ENCODE measurements around the gene KCNQ5. TPM values are rescaled to one million over a fixed set of nuclear protein-coding genes. Genes with fewer than 3 reads are reported as not detected.
"Not testable (repeated sequence)": the region's sequence is repeated elsewhere in the genome, so short reads cannot be mapped to it uniquely, and the experiment has no call there.

The KCNQ5 gene
- total RNA-seq, 1 experiment from 2014 or later, result 0.31 TPM

DNA sequence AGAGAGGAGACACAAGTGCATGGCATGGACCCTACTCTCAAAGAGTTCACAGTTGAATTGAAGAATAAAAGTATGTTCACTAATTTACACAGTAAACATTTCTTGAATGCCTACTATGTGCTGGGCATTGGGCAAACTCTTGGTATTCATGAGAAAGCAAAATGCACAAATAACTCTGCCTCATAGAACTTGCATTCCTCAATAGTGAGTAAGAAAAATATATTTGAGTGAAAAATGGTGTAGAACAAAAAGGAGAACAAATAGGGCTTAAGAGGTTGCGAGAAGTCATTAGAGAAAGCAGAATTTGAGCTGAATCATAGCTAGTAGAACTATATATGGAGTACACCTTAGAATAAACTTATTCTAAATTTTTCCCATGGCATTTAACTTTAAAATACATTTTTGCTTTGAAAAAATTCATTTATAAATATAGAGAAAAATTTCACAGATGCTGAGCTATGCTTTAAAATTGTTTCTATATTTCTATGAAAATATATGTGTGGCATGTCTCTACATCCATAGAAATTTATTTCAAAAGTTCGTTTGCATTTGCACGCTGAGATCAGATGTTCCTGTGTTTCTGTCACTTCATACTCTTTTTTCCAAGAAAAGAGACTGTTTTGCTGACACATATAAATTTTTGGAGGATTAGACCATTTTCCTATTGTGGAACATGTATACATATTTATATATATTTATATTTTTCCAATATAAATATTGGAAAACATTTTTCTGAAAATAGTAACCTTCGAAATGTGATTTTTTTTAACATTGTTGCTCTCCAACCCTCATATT lies 236.1 kb downstream of the KCNQ5 start:
- H3K27me3 ChIP-seq (ENCODE audit: control insufficient read depth, insufficient read depth, low read length), result no peaks in the 10 kb centered on the region
- DNase-seq, result no peak
- H3K4me3 ChIP-seq (ENCODE audit: insufficient read depth, low read depth, low read length), result no peak overlapping the region
- no peaks in the 10 kb centered on the region for H3K36me3 ChIP-seq (replicated peaks; ENCODE audit: control insufficient read depth, insufficient read depth, low read length)

DNA sequence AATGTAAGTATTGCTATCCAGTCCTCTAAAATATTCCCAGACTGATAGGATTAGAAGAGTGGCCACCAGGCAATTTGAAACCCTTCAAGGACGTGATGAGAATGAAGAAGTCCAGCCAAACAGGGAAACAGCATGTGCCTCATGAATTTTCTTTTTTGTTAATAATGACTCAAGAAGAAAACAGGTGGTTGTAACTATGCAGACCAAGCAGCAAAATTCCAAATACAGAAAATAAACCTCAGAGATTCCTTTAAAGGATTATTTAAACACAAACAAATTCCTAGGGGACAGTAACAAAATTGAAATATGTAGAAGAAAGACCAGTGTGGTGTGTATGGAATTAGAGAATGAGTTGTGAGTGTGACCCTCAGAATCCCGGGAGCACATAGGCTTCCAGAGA lies 239.2 kb downstream of the KCNQ5 start:
- Histone ChIP-seq H3K36me3 (replicated peaks; ENCODE audit: control insufficient read depth, insufficient read depth, low read length) (no peaks in the 10 kb centered on the region), H3K4me3 (ENCODE audit: insufficient read depth, low read depth, low read length) (no peak overlapping the region), H3K27me3 (ENCODE audit: control insufficient read depth, insufficient read depth, low read length) (no peaks in the 10 kb centered on the region)
- no peak for DNase-seq

DNA sequence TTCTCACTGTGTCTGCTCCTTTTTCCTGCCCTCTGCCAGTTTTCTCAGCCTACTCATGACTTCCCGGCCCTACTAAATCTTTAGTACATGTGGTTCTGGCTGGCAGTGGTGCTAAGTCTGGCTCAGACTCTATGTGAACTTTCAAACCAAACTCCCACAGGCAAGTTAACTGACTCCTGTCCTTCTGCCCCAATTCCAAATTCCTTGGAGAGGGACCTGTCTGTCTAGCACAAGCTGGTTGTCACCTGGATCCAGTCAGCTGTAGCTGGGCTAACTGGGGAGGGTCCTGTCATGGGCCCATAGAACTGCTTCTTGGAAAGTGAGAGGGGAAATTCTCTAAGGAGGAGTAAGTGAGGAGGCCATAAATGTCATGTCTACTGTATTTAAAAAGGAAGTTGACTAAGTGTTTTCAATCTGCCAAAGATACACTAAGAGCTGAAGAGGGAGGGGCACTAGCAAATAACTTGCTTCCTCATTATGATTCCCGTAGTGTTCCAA lies 240.1 kb downstream of the KCNQ5 start:
- no peaks in the 10 kb centered on the region for H3K36me3 ChIP-seq (replicated peaks; ENCODE audit: control insufficient read depth, insufficient read depth, low read length)
- DNase-seq, result no peak
- no peak overlapping the region for H3K4me3 ChIP-seq (ENCODE audit: insufficient read depth, low read depth, low read length)
- no peaks in the 10 kb centered on the region for H3K27me3 ChIP-seq (ENCODE audit: control insufficient read depth, insufficient read depth, low read length)

DNA sequence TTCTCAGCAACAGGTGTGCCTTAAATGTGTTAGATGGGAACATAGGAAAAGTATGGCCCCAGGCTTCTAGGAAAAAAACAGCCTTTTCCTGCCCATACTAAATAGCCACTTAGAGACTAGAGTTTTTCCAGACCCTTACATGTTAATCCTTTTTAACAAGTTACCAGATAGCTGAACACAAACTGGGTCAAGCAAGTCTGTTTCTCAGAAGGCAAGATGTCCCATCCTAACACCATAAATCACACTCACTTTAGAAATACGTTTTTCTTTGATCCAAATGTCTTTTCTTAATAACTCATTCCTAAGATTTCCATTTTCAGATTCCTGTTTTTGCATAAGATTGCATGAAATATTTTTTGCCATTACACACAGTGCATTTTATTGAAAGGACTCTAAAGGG lies 241.3 kb downstream of the KCNQ5 start:
- no peaks in the 10 kb centered on the region for H3K36me3 ChIP-seq (replicated peaks; ENCODE audit: control insufficient read depth, insufficient read depth, low read length)
- H3K4me3 ChIP-seq (ENCODE audit: insufficient read depth, low read depth, low read length), result no peak overlapping the region
- H3K27me3 ChIP-seq (ENCODE audit: control insufficient read depth, insufficient read depth, low read length), result no peaks in the 10 kb centered on the region
- no peak for DNase-seq

DNA sequence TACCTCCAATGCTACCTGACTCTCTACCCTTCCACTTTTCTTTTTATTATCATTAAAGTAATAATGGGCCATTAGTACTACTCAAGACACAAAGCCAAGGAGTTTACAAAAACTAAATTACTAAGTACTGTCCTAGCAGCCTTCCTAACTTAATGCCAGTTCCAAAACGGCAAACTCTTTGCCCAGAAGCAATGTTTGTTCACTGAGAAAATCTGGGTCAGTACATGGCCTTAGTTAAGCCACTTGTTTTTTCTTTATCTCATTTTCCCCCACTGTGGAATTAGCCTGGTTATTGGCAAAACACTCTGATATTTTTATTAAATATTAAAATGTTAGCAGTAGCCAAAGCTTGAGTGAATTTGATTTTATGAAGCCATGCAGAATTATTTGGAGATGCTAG lies 242.4 kb downstream of the KCNQ5 start:
- no peak overlapping the region for H3K4me3 ChIP-seq (ENCODE audit: insufficient read depth, low read depth, low read length)
- no peak for DNase-seq
- H3K27me3 ChIP-seq (ENCODE audit: control insufficient read depth, insufficient read depth, low read length), result no peaks in the 10 kb centered on the region
- H3K36me3 ChIP-seq (replicated peaks; ENCODE audit: control insufficient read depth, insufficient read depth, low read length), result no peaks in the 10 kb centered on the region

DNA sequence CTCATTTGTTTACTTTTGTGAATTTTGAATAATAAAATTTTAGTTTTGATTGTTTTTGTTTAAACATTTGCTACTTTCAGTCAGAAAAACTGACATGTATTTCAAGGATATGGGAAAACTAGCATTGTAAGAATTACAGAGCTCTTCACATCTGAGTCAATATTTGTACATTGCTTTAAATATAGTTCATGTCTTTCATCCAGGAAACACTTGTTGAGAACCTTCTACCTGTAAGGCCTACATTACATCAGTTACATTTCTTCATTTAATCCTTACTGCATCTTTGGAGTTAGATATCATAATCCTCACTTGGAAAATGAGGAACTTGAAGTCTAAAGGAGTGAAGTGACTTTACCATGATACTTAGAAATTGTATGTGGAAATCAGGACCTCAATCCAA lies 242.9 kb downstream of the KCNQ5 start:
- Histone ChIP-seq H3K4me3 (ENCODE audit: insufficient read depth, low read depth, low read length) (no peak overlapping the region), H3K27me3 (ENCODE audit: control insufficient read depth, insufficient read depth, low read length) (no peaks in the 10 kb centered on the region), H3K36me3 (replicated peaks; ENCODE audit: control insufficient read depth, insufficient read depth, low read length) (no peaks in the 10 kb centered on the region)
- DNase-seq, result no peak

DNA sequence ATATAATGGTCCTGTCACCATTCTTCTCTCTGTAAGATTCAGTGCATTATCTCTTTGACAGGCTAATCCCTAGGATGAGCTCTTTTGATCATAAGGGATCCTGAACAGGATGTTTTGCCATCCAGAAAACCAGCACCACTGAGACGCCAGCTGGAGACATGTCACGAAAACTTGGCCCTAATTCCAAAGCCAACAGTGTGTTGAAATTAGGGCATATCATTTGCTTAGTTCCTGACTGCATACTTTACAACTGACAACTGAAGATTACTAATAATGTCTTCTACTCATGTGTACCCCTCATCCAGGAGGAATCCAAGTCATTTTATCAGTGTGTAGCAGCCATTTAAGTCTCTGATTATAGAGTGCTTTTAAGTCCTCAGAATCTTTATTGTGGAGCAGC lies 243.6 kb downstream of the KCNQ5 start:
- DNase-seq, result no peak

DNA sequence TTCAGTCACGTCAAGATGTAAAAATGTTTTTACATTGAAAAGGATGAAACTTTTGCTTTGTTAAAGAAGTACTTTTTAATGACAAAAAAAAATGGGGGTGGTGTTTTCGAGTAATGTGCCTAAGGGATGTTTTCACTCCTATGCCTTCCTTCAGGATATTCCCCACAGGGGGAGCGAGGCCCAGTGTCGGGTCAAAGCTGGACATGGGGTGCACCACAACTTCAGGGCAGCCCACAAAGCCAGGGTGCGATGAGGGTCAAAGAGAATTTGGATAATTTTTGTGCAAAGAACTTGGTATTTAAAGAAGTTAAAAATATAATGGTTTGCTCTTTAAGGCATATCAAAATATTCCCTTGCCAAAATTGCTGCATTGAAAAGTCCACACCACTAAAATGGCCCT lies 247.8 kb downstream of the KCNQ5 start:
- DNase-seq, result no peak
- Histone ChIP-seq H3K27me3 (ENCODE audit: control insufficient read depth, insufficient read depth, low read length) (no peaks in the 10 kb centered on the region), H3K36me3 (replicated peaks; ENCODE audit: control insufficient read depth, insufficient read depth, low read length) (no peaks in the 10 kb centered on the region), H3K4me3 (ENCODE audit: insufficient read depth, low read depth, low read length) (no peak overlapping the region)

More for the DNA sequence above, 243.6 kb downstream of the KCNQ5 start:
- H3K27me3 ChIP-seq (ENCODE audit: control insufficient read depth, insufficient read depth, low read length), result no peaks in the 10 kb centered on the region
- no peak overlapping the region for H3K4me3 ChIP-seq (ENCODE audit: insufficient read depth, low read depth, low read length)
- no peaks in the 10 kb centered on the region for H3K36me3 ChIP-seq (replicated peaks; ENCODE audit: control insufficient read depth, insufficient read depth, low read length)

DNA sequence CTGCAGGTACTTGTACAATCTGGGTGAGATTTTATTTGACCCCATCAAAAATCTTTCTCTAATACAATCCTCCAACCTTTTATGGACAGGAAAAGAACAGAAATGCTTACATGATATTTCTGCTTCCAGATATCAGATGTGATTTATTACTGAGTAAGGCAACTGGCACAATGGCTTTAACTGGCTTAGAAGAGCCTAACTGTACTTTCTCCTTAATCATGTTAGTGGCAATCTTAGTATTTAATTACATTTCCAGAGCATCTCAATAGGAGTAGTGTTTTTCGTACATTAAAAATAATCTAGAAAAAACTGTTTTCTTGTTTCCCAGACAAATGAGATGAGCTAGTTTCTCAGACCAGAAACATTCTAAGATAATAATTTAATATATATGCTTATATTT lies 251.6 kb downstream of the KCNQ5 start:
- Histone ChIP-seq H3K27me3 (ENCODE audit: control insufficient read depth, insufficient read depth, low read length) (no peaks in the 10 kb centered on the region), H3K4me3 (ENCODE audit: insufficient read depth, low read depth, low read length) (no peak overlapping the region), H3K36me3 (replicated peaks; ENCODE audit: control insufficient read depth, insufficient read depth, low read length) (no peaks in the 10 kb centered on the region)
- DNase-seq, result no peak

DNA sequence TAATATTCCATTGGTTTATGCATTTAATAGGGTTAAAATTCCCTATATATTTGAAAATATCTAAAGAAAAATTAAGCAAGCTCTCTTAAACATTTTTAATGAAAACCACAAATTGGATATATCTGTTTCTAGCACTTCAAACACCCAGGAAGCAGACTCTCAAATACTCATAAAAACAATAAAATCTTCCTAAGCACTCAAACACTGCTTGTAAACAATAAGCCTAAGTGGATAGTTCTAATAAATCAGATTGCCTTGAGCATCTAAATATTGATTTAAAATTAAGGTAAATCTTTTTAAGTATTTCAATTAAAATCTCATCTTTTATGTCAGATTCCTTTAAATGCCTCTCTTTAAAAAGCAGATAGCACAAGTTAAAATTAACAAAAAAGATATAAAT lies 254.4 kb downstream of the KCNQ5 start:
- no peaks in the 10 kb centered on the region for H3K27me3 ChIP-seq (ENCODE audit: control insufficient read depth, insufficient read depth, low read length)
- H3K36me3 ChIP-seq (replicated peaks; ENCODE audit: control insufficient read depth, insufficient read depth, low read length), result no peaks in the 10 kb centered on the region
- no peak overlapping the region for H3K4me3 ChIP-seq (ENCODE audit: insufficient read depth, low read depth, low read length)
- DNase-seq, result no peak

DNA sequence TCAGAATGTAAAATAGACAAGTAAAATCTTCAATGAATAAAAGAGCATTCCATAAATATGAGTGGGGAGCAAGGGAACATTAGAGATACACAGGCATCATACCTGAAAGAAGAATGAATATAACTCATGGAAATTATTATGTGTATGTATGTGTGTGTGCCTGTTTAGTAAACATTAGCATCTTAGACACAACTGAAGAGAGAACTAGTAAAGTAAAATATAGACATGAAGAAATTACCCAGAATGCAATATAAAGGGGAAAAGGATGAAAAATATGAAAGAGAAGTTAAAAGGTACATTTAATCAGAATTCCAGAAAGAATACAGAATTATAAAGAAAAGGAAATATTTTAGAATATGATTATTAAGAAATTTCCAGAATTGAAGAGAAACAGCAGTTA lies 264.3 kb downstream of the KCNQ5 start:
- DNase-seq, result no peak
- no peak overlapping the region for H3K4me3 ChIP-seq (ENCODE audit: insufficient read depth, low read depth, low read length)
- no peaks in the 10 kb centered on the region for H3K27me3 ChIP-seq (ENCODE audit: control insufficient read depth, insufficient read depth, low read length)
- no peaks in the 10 kb centered on the region for H3K36me3 ChIP-seq (replicated peaks; ENCODE audit: control insufficient read depth, insufficient read depth, low read length)

DNA sequence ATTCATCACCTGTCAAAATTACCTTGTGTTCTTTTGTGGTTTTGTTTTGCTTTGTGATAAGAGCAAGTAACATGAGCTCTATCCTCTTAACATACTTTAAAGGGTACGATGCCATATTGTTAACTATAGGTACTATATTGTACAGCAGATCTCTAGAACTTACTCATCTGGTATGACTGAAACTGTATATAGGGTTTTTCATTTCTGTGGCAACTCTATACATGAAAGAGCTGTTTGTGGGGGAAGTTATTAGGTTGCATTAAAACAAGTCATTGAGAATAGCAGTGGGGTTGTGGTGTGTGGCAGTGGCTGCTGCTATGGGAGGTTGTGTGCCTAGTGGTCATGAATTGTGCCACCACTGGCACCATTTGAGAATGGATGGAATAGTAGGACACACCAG lies 268.4 kb downstream of the KCNQ5 start:
- no peaks in the 10 kb centered on the region for H3K36me3 ChIP-seq (replicated peaks; ENCODE audit: control insufficient read depth, insufficient read depth, low read length)
- no peak overlapping the region for H3K4me3 ChIP-seq (ENCODE audit: insufficient read depth, low read depth, low read length)
- no peaks in the 10 kb centered on the region for H3K27me3 ChIP-seq (ENCODE audit: control insufficient read depth, insufficient read depth, low read length)
- DNase-seq, result no peak

DNA sequence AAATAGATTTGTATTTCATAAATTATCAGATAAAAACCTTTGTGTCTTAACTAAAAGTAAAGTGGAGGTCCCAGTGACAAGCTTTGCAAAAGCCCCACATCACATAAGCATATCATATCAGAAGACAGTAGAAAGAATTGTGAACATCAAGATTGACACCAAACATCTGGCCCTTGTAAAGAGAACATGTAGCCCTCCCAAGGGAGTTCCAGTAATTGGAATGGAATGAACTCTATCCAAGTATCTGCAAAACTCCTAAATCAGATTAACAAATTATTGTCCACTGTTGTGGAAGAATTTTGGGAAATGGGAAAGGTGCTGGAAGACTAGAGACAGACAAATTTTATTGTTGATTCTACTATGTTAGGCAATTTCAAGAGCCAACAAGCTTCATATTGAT lies 268.8 kb downstream of the KCNQ5 start:
- H3K4me3 ChIP-seq (ENCODE audit: insufficient read depth, low read depth, low read length), result no peak overlapping the region
- no peaks in the 10 kb centered on the region for H3K36me3 ChIP-seq (replicated peaks; ENCODE audit: control insufficient read depth, insufficient read depth, low read length)
- no peak for DNase-seq
- no peaks in the 10 kb centered on the region for H3K27me3 ChIP-seq (ENCODE audit: control insufficient read depth, insufficient read depth, low read length)

DNA sequence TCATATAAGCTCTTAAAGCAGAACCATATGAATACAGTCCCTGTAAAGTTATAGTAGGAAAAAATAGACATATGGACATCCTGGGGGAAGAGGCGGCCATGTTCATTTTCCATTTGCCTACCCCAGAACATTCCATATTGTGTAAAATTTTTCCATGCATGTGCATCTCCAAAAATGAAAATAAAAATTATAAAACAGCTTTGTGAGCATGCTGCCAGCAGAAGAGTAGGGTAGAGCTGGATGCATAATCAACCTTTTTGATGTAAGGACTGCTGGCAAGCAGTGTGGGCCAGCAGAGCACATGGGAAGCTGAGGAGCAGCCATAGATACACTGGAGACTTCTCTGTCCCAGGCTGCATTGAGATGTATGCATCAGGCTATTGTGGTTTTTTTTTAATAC lies 271.0 kb downstream of the KCNQ5 start:
- no peak for DNase-seq
- H3K4me3 ChIP-seq (ENCODE audit: insufficient read depth, low read depth, low read length), result no peak overlapping the region
- H3K36me3 ChIP-seq (replicated peaks; ENCODE audit: control insufficient read depth, insufficient read depth, low read length), result no peaks in the 10 kb centered on the region
- H3K27me3 ChIP-seq (ENCODE audit: control insufficient read depth, insufficient read depth, low read length), result no peaks in the 10 kb centered on the region

DNA sequence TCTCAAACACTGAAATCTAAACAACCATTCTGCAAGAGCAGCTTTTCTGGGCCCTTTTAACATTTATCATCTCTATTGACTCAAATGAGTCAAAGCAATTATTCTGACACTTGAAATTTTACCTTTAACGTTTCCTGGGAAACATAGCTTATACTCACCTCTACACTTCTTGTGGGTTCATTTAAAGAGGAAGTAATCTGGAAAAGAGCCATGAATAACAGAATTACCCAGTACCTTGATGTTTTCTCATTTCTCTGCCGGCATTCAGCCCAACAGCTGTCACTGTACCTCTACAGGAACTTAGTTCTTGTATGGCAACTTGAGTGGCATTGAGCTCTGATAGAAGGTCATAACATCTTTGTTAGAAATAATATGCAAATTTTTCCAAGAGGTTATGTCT lies 272.2 kb downstream of the KCNQ5 start:
- no peak for DNase-seq
- Histone ChIP-seq H3K27me3 (ENCODE audit: control insufficient read depth, insufficient read depth, low read length) (no peaks in the 10 kb centered on the region), H3K36me3 (replicated peaks; ENCODE audit: control insufficient read depth, insufficient read depth, low read length) (no peaks in the 10 kb centered on the region), H3K4me3 (ENCODE audit: insufficient read depth, low read depth, low read length) (no peak overlapping the region)

DNA sequence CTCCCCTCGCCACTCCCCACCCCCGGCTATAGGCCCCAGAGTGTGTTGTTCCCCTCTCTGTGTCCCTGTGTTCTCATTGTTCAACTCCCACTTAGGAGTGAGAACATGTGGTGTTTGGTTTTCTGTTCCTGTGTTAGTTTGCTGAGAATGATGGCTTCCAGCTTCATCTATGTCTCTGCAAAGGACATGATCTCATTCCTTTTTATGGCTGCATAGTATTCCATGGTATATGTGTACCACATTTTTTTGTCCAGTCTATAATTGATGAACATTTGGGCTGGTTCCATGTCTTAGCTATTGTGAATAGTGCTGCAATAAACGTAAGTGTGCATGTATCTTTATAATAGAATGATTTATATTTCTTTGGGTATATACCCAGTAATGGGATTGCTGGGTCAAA lies 276.4 kb downstream of the KCNQ5 start:
- not testable (repeated sequence) for H3K4me3 ChIP-seq (ENCODE audit: insufficient read depth, low read depth, low read length); H3K27me3 ChIP-seq (ENCODE audit: control insufficient read depth, insufficient read depth, low read length); DNase-seq; H3K36me3 ChIP-seq (replicated peaks; ENCODE audit: control insufficient read depth, insufficient read depth, low read length)

Measured in H7 (cell line).